ENCODE measurements around the gene SLFN11.

GRCh38 chr17:35376245-35376644 lies 2.8 kb upstream of the SLFN11 start:
- TF ChIP-seq E2F4 (CRISPR knock-in tag; IDR thresholded peaks at IDR 0.05; ENCODE audit: borderline replicate concordance, low read depth) (no peak), CBFB (CRISPR knock-in tag; IDR thresholded peaks at IDR 0.05; ENCODE audit: low read depth) (no peak), ATF3 (CRISPR knock-in tag; conservative IDR thresholded peaks at IDR 0.05) (no peak), CTCF (IDR thresholded peaks at IDR 0.05) (no peak), GTF2I (CRISPR knock-in tag; conservative IDR thresholded peaks at IDR 0.05) (no peak), MAX (CRISPR knock-in tag; IDR thresholded peaks at IDR 0.05) (no peak), HMGXB4 (CRISPR knock-in tag; IDR thresholded peaks at IDR 0.05) (no peak)
